Stomach smooth muscle (tissue), 2 donors: Measurements from ENCODE around the gene RTN4.
"Not testable (repeated sequence)": the region's sequence is repeated elsewhere in the genome, so short reads cannot be mapped to it uniquely, and the experiment has no call there.

Experiments used
- H3K27ac ChIP-seq: one replicate; pipeline ENCODE4 v1.7.0; 2013; ENCODE audit warnings: mild to moderate bottlenecking, low read length, inconsistent platforms
- H3K27me3 ChIP-seq, 2 donors: one replicate each; pipeline ENCODE4 v1.7.0; 2013; ENCODE audit warnings: low read length in 2 of 2; ENCODE audit not compliant: insufficient read depth in 2 of 2, control insufficient read depth in 1 of 2
- H3K36me3 ChIP-seq, 2 donors: one replicate each; pipeline ENCODE4 v1.7.0; 2013; ENCODE audit warnings: low read length in 2 of 2; ENCODE audit not compliant: control insufficient read depth in 2 of 2, insufficient read depth in 2 of 2
- H3K4me1 ChIP-seq: one replicate; pipeline ENCODE4 v1.7.0; 2013; ENCODE audit warnings: low read length; ENCODE audit not compliant: control insufficient read depth, insufficient read depth
- H3K4me3 ChIP-seq, 2 donors: one replicate each; pipeline ENCODE4 v1.7.0; 2013; ENCODE audit warnings: low read length in 2 of 2
- H3K9ac ChIP-seq, 2 donors: one replicate each; pipeline ENCODE4 v1.7.0; 2013; ENCODE audit warnings: low read length in 2 of 2, mild to moderate bottlenecking in 1 of 2
- H3K9me3 ChIP-seq, 2 donors: one replicate each; pipeline ENCODE4 v1.7.0; 2013; ENCODE audit warnings: low read length in 2 of 2; ENCODE audit not compliant: control insufficient read depth in 2 of 2
- donor health status: healthy.
- donor health status: Pancreatic carcinoma.

Gene RTN4

GRCh38 chr2:55006306-55006705 is 43.9 kb downstream of the RTN4 start:
- Histone ChIP-seq H3K27ac (no peak overlapping the region), H3K27me3 (no peaks in the 10 kb centered on the region), H3K9ac (no peak overlapping the region), H3K9me3 (no peaks in the 10 kb centered on the region), H3K4me3 (no peak overlapping the region), H3K36me3 (no peaks in the 10 kb centered on the region), H3K4me1 (peaks cover 3% of the 10 kb centered on the region)

- Histone ChIP-seq H3K4me3 (no peak overlapping the region), H3K4me1 (peaks cover 7% of the 10 kb centered on the region)
These were observed 46.3 kb downstream of the RTN4 start for GRCh38 chr2:55003706-55004639.

GRCh38 chr2:55001716-55002115 is 48.5 kb downstream of the RTN4 start:
- Histone ChIP-seq H3K4me1 (peaks cover 4% of the 10 kb centered on the region), H3K36me3 (no peaks in the 10 kb centered on the region), H3K9me3 (no peaks in the 10 kb centered on the region), H3K9ac (no peak overlapping the region), H3K4me3 (no peak overlapping the region), H3K27me3 (no peaks in the 10 kb centered on the region), H3K27ac (no peak overlapping the region)

More at GRCh38 chr2:55003706-55004639, 46.3 kb downstream of the RTN4 start:
- Histone ChIP-seq H3K27ac (no peak overlapping the region), H3K36me3 (no peaks in the 10 kb centered on the region), H3K9me3 (no peaks in the 10 kb centered on the region), H3K27me3 (no peaks in the 10 kb centered on the region), H3K9ac (no peak overlapping the region)

- Histone ChIP-seq H3K9ac (no peak overlapping the region), H3K4me1 (peaks cover 4% of the 10 kb centered on the region), H3K9me3 (no peaks in the 10 kb centered on the region), H3K27ac (no peak overlapping the region), H3K36me3 (no peaks in the 10 kb centered on the region), H3K27me3 (no peaks in the 10 kb centered on the region), H3K4me3 (no peak overlapping the region)
These were observed 49.9 kb downstream of the RTN4 start for GRCh38 chr2:55000341-55000740.

- no peaks in the 10 kb centered on the region for H3K36me3 ChIP-seq
- H3K9ac ChIP-seq: no peak overlapping the region
- no peaks in the 10 kb centered on the region for H3K9me3 ChIP-seq
- H3K27ac ChIP-seq: no peak overlapping the region
- peaks cover 4% of the 10 kb centered on the region for H3K4me1 ChIP-seq
- H3K4me3 ChIP-seq: peak overlapping the region; percentile 36 to 48
- H3K27me3 ChIP-seq: no peaks in the 10 kb centered on the region
These were observed 51.1 kb downstream of the RTN4 start for GRCh38 chr2:54999182-54999581.

GRCh38 chr2:54997826-54998225 is 52.4 kb downstream of the RTN4 start:
- no peaks in the 10 kb centered on the region for H3K9me3 ChIP-seq
- no peak overlapping the region for H3K4me3 ChIP-seq
- no peak overlapping the region for H3K9ac ChIP-seq
- H3K27ac ChIP-seq: no peak overlapping the region
- no peaks in the 10 kb centered on the region for H3K27me3 ChIP-seq
- peaks cover 4% of the 10 kb centered on the region for H3K4me1 ChIP-seq
- H3K36me3 ChIP-seq: no peaks in the 10 kb centered on the region

- no peak overlapping the region for H3K27ac ChIP-seq
- peaks cover 7% of the 10 kb centered on the region for H3K4me1 ChIP-seq
These were observed 54.7 kb downstream of the RTN4 start for GRCh38 chr2:54995553-54995952.

GRCh38 chr2:54990694-54991093 is 59.6 kb downstream of the RTN4 start:
- H3K36me3 ChIP-seq, H3K27ac ChIP-seq, H3K4me3 ChIP-seq, H3K4me1 ChIP-seq, H3K9me3 ChIP-seq, H3K9ac ChIP-seq, H3K27me3 ChIP-seq: not testable (repeated sequence)

More at GRCh38 chr2:54995553-54995952, 54.7 kb downstream of the RTN4 start:
- Histone ChIP-seq H3K9ac (no peak overlapping the region), H3K4me3 (no peak overlapping the region), H3K9me3 (no peaks in the 10 kb centered on the region), H3K36me3 (no peaks in the 10 kb centered on the region), H3K27me3 (no peaks in the 10 kb centered on the region)

GRCh38 chr2:54988612-54989011 is 61.6 kb downstream of the RTN4 start:
- Histone ChIP-seq H3K27me3 (no peaks in the 10 kb centered on the region), H3K4me1 (peaks cover 9% of the 10 kb centered on the region), H3K9me3 (no peaks in the 10 kb centered on the region), H3K9ac (no peak overlapping the region), H3K36me3 (no peaks in the 10 kb centered on the region), H3K27ac (no peak overlapping the region), H3K4me3 (no peak overlapping the region)

- H3K27ac ChIP-seq: no peak overlapping the region
- H3K27me3 ChIP-seq: no peaks in the 10 kb centered on the region
- peaks cover 7% of the 10 kb centered on the region for H3K4me1 ChIP-seq
- H3K9ac ChIP-seq: no peak overlapping the region
- peaks cover 0 to 2% of the 10 kb centered on the region in 2 donors for H3K36me3 ChIP-seq
- H3K9me3 ChIP-seq: no peaks in the 10 kb centered on the region
- no peak overlapping the region for H3K4me3 ChIP-seq
These were observed 64.0 kb downstream of the RTN4 start for GRCh38 chr2:54986264-54986663.

GRCh38 chr2:54984476-54984875 is 65.8 kb downstream of the RTN4 start:
- H3K4me3 ChIP-seq: no peak overlapping the region

More at GRCh38 chr2:54984476-54984875, 65.8 kb downstream of the RTN4 start:
- no peaks in the 10 kb centered on the region for H3K27me3 ChIP-seq
- peaks cover 0 to 2% of the 10 kb centered on the region in 2 donors for H3K36me3 ChIP-seq
- H3K9me3 ChIP-seq: no peaks in the 10 kb centered on the region
- H3K27ac ChIP-seq: no peak overlapping the region
- no peak overlapping the region for H3K9ac ChIP-seq
- peaks cover 10% of the 10 kb centered on the region for H3K4me1 ChIP-seq
